GM18507 (cell line): ENCODE results near the gene EDN3.
A peak's percentile ranks its signal among the peaks of the same experiment; 100 is the strongest.
"Not testable (repeated sequence)": the region's sequence is repeated elsewhere in the genome, so short reads cannot be mapped to it uniquely, and the experiment has no call there.

ENCODE experiments used
- DNase-seq: peaks from one replicate; pipeline ENCODE4 v3.0.0; 2011; ENCODE audit warnings: low read depth; ENCODE audit not compliant: insufficient read length; ENCODE audit errors: extremely low spot score
- FAIRE-seq: peaks from 2 replicates; lab custom pipeline; 2011; peaks lifted over from hg19 to GRCh38; lab: Jason Lieb, UNC

The EDN3 gene

DNA sequence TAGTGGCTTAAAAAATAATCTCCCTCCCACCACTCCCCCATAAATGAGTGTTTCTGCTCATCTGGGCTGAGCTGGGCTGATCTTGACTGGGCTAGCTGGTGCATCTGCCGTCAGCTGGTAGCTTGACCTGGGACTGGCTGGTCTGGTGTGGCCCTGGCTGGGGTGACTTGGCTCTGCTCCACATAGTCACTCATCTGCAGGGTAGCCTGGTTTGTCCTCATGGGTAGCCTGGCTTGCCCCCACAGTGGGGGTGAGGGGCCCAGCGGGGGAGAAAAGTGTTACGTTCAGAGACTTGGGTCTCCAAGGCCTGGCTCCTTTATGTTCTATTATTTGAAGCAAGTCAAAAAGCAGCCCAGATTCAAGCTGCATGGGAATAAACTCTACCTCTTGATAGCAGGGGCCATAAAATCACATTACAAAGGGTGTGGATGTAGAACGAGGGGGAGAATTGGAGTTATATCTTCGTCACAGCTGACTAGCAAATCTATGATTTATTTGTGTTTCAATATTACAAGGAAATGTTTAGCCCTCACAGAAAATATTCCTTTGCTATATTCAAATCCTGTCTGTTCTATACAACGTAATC lies 32.9 kb downstream of the EDN3 start:
- FAIRE-seq (no peak), DNase-seq (no peak)

DNA sequence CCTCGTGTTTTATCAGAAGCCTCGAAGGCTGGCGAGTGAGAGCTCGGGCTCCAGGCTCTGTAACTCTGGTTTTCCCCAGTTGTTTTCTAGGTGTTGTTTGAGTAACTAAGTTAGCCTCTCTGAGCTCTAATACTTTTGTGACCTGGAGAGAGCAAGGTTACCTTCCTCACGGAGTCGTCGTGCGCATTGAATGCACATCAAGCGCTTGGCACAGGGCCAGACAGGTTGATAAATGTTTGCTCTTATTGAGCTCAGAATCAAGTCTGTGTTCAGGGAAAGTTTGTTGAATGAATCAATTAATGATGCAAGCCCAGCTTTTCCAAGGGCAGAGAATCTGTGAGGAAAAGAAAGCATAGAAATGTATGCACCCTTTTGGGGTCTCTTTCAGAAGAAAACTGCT lies 33.5 kb downstream of the EDN3 start:
- no peak for DNase-seq
- no peak for FAIRE-seq

DNA sequence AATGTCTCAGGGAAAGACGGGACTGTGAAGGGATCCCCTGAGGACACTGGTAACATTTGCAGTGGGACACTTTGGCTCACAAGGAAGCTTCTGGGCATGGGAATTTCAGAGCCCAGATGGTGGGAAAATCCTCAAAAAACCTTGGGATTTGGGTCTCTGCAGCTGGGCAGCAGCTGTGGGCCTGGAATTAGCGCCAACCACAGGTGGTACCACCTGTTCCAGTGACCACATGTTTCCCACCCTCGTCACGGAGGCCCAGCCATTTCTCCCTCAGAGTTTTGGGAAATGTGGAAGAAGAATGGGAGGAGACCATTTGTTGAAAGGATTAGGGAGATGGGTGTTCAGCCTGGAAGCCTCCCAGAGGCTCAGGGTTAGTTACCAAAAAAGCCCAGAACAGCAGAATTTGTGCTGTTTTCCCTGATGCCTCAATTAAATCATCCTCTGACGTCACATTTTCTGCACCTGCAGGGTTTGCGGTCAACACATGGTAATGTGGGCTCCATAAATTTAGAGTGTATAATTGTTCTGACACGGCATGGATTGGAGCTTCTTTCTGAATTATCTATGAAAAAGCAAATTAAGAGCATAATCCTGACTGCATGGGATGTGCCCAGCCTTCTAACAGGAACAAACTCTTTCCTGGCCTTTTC lies 34.4 kb downstream of the EDN3 start:
- FAIRE-seq (no peak), DNase-seq (no peak)

DNA sequence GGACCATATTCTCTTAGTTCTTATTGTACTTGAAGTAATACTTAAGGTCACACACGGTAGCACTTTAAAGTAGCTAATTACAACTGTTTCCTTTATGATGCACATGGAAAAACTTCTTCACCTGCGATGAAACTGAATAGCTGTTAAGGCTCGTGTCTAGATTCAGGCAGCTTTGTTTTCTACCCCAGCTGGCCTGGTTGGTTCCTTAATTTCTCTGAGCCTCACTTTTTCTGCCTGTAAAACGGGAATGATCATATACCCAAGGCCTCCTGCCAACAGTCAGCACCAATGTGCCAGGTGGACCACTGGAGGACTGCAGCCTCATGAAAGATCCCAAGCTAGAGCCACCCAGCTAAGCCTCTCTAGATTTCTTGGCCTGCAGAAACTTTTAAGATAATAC lies 35.0 kb downstream of the EDN3 start:
- no peak for FAIRE-seq

DNA sequence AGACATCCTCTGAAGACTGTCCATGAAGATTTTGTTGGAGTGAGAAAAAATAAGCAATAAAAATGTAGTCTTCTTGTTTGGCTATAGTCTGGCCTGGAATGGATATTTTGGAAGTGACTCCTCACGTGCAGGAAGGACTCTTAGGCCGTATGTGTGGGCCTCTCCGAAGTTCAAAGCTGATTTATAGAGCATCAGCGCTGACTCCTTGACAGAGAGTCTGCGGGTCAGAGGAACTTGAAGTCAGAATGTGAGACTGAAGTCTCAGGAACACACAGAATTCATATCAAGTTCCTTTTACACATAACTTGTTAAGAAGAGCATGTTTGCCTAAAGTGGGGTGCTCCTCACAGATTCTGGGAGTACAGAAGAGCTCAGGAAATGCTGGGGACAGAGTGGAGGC lies 36.1 kb downstream of the EDN3 start:
- no peak for DNase-seq
- no peak for FAIRE-seq

More for the DNA sequence above, 35.0 kb downstream of the EDN3 start:
- DNase-seq, result no peak

DNA sequence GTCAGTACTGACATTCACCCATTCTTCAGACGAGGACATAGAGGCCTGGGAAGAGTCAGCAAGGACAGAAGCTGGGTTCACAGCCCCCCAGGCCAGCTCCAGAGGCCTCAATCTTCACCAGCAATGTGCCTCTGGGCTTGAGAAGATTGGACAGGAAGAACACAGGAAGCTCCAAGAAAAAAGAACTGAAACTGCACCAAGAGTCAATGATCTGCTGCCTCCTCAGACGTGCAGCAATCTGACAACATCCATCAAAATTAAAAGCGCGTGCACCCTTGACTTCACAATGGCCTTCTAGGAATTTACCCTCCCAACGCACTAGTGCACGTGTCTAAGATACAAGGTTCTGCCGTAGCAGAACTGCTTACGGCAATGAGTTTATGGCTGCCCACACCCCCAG lies 38.0 kb downstream of the EDN3 start:
- DNase-seq, result not testable (repeated sequence)
- peak; percentile 35 for FAIRE-seq

DNA sequence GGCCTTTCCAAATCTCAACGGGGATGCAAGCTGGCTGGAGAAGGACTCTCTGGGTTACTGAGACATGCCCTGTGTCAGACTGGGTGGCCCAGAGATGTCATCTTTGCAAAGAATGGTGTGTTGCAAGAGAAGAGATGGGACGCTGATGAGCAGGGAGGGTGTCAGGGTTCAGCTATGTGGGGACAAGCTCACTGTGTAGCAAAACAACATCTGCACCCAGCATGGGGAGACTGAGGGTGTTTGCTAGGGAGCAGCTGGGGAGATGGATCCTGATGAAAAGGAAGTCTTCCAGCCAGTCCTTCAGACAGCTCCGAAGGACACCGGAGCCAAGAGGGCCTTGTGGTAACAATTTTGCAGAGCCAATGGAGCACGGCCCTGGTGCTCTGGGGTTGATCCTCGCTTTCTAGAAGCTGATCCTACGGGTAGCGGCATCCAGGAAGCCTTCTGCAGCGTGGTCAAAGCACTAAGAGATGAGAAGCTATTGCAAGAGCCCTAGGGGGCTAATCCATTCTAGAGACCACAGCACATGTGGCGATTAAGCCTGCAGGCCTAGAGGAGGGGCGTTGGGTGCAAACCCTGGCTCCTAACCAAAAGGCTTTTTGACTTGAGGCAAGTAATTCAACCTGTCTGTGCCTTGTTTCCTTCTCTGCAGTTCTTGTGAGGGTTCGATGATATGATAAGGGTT lies 39.9 kb downstream of the EDN3 start:
- DNase-seq (no peak), FAIRE-seq (no peak)

DNA sequence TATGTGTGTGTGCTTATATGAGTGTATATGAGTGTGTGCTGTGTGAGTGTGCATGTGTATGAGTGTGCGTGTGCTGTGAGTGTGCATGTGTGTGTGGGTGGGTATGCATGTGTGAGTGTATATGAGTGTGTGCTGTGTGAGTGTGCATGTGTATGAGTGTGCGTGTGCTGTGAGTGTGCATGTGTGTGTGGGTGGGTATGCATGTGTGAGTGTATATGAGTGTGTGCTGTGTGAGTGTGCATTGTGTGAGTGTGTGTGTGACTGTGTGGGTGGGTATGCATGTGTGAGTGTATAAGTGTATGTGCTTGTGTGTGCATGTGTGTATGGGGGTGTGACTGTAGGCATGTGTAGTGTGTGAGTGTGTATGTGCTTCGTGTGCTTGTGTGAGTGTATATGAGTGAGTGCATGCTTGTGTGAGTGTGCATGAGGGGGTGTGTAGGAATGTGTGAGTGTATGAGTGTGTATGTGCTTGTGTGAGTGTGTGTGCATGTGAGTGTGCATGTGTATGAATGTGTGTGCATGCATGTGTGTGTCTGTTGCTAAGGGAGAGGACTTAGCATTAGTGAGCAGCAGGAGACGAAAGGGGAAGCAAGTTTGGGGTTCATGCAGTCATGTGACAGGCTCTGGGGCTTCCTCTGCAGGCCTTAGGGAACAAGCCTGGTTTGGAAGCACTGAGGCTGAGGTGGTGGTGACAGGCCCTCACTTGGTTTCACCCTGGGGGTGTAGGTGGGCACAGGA lies 41.0 kb downstream of the EDN3 start:
- DNase-seq, FAIRE-seq: not testable (repeated sequence)

DNA sequence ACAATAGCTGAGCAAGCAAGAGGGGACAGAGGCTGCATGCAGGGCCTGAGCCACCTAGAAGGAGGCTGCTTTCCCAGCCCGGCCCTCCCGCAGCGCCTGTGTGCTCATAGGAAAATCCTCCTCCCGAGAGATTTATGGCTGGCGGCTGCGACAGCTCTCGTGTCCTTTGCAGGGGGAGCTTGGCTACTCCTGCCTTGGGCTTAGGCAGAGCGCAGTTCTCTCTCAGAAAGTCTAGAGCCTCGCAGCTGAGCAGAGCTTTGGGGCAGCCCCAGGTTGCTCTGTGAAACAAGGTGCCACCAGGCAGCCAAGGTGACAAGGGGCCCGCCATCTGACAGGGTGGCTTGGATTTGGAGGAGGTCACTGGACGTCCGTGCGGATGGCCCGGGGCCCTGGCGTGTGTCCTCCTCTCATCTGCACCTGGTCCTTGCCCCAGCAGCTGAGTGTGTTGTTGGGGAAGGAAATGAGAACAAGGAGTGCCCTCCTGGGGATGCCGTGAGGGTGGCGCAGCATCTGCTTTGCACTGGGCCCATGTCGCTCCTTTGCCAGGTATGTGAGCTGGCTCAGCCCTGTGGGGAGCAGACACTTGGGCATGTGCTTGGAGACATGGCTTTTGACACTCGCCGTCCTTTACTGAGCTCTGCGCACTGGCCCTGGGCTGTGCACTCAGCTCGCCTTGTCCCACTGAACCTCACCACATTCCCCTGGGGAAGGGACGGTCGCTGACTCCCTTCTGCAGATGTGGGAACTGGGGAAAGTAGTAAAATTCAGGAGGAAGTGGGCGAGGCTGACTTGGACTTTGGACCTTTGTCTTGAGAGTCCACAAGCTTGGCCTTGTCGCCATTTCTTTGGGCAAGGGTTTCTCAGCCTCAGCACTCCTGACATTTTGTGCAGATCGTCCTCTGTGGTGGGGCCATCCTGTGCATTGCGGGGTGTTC lies 41.9 kb downstream of the EDN3 start:
- DNase-seq (no peak), FAIRE-seq (no peak)

DNA sequence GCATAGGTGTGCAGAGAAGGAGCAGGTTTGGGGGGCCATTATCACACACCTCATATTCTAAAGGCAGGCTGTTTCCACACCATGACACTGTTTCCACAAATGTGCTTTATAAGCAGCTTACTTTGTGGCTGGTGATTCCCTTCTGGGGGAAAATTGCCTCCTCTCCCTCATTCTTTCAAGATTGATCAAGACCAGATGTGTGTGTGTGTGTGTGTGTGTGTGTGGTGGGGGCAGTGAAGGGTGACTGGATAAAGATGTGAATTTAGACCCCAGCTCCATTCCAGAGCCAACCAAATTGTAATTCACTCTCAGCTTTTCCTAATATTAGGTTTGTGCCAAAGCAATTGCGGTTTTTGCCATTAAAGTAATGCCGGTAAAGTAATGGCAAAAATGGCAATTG lies 45.6 kb downstream of the EDN3 start:
- no peak for FAIRE-seq
- DNase-seq, result no peak

DNA sequence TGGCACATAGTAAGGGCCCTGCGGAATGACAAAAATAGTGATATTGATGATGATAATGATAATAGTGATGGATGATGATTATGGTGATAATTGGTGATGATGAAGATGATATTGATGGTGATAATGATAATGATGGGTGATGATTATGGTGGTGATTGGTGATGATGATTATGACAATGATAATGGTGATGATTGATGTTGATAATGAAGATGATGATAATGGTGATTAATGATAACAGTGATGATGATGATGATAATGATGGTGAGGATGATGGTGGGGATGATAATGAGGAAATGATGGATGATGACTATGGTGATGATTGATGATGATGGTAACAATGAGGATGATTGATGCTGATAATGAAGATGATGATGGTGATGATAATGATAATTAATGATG lies 48.9 kb downstream of the EDN3 start:
- FAIRE-seq (no peak), DNase-seq (no peak)

DNA sequence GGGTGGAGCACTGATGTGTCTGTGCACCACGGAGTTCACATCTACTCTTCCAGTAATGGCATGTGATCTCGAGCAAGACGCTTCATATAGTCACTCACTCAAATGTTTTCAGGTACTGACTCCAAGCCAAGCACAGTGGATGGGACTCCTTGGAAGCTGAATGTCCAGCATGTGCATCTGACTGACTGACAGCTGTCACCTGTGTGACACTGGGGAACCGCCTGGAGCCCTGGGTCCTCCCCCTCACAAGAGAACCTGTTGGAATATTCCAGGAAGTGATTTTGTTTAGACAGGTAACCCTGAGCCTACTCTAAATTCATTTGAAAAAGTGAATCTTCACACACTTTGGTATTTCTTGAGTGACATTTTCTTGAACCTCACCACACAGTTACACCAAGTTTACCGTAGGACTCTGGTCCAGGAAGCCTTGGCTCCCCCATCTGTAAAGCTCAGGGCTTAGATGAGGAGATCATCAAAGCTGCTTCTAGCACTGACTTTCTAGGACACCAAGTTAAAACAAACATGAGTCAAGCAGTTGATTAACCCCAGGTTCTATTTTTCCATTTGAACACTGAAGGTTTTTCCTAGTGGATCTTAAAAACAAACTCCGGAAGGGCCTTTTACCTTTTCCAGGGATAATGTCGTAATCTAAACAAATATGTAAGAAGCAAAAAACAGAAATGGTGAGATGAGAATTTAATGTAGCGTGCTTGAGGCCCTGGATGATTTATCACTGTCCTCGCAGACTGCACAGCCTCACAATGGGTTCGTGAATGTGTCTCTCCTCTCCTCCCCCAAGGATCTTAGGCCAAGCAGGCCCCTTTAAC lies 50.1 kb downstream of the EDN3 start:
- DNase-seq (no peak), FAIRE-seq (no peak)

DNA sequence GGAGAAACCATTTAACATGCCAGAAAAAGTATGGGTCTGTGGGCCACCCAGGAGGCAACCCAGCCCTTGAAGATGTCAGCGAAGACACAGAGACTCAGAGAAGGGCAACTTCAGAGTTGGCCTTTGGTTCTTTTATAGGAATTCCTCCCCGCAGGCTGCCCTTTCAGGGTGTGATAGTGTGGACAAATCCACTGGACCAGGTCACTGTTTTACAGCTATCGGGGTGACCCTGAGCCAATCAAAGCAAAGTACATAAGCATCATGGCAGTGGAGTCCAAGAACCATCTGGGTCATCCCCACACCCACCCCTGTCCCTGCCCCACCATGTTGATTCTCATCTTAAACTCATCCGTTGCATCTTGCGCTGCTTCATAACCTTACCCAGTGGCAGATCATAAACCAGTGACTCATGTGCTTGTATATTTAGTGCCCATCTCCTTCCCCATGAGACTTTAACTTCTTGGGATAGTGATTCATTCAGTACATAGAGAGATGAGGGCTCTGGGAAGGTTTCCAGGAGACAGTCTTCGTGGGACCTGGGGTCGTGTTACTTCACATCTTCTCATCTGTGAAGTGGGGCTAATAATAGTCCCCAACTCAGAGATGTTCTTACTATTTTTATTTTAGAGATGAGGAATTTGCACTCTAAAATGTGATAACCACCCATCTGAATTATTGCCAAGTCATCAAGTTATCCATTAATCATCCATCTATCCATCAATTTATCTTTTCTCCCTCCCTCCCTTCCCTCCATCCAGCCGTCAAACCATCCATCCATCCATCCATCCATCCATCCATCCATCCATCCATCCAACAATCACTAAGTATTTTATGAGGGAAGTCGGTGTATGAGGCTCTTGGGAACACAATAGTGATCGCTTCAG lies 51.0 kb downstream of the EDN3 start:
- DNase-seq, result no peak
- FAIRE-seq, result no peak

DNA sequence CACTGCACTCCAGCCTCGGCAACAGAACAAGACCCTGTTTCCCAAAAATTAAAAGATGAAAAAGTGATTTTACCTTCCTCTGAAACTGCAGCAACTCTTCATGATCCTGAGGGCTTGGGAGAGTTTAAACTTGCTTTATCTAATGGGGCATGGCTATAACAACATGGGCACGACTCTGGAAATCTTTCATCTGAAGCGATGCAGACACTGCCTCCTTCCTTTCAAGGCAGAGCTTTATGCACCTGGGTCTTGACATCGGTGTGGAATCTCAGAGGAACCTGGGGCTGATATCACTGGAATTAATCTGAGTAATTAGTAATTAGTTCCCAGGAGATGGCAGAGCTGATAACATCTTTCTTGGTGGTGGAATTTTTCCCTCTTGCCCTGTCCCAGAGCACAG lies 52.1 kb downstream of the EDN3 start:
- DNase-seq (no peak), FAIRE-seq (no peak)

DNA sequence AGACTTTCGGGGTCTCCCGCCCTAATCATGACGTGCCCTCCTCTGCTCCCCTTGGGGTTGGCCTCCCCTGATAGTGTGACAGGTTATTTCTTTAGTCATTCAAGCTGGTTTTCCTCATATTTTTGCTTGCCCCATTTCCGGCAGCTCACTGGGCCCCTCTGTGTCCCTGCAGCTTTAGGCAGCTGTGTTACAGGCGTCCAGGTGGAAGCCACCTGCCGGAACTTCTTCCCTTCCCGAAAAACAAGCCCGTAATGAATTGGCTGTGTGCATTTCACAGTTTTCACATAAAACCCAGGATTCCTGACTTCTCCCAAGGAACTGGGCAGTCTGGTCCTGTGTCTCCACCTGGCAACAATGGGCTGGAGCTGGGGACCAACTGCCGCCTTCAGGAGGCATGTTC lies 52.6 kb downstream of the EDN3 start:
- no peak for DNase-seq
- no peak for FAIRE-seq

DNA sequence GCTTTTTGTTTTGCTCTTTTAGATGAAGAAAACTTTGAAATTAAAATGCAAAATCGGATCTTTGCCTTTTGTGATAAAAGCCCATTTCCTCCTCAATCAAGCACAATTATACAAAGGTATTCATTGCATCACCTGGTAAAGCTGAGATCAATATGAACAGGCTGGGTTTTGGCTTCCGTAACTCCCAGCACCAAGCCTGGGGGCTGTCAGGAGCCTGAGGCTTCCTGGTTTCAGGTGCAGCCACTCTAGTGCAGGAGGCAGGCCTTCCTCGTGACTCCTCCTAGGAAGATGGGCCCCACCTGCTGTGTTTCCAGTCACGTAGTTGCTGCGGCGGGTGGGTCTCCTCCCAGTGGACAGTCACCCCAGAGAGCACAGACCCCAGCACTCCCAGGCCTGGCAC lies 54.0 kb downstream of the EDN3 start:
- DNase-seq (no peak), FAIRE-seq (no peak)

DNA sequence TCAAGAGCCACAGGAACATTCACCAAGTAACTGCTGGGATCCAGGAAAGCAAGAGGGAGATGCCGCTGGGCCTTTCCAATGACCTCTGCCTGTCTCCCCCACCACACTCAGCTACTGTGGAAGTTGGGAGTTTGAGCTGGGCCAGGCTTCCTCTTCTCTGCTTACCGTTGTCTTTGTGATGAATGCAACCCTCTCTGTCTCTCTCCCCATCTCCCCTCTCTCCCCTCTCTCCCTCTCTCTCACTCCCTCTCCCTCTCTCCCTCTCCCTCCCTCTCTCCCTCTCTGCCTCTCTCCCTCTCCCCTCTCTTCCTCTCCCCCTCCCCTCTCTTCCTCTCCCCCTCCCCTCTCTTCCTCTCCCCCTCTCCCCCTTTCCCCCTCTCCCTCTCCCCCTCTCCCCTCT lies 54.8 kb downstream of the EDN3 start:
- DNase-seq (no peak), FAIRE-seq (no peak)

DNA sequence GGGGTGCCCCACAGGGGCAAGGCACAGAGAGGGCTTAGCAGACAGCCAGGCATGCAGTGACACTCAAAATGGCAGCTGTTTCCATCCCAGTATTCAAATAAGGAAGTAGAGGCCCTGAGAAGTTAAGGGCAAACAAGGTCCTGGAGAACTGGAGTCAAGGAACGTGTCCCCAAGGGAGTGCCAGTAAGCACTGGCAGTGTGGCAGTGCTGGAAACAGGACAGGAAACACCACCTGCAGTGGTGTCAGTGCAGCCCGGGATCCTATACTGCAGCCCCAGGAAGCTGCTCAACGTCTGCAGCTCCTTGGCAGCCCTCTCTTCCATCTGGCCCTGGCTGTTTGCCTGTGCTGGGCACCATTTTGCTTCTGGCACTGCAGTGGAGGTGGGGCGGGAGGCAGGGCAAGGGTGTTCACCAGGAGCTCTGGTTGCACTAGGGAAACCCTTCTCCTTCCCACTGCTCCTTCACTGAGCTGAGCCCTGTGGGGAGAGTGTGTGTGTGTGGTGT lies 56.3 kb downstream of the EDN3 start:
- FAIRE-seq, result no peak

More for the DNA sequence above, 56.3 kb downstream of the EDN3 start:
- no peak for DNase-seq
